ENCODE measurements around the gene DEDD2.

DEDD2 gene

GRCh38 chr19:42249149-42249750 lies 31.8 kb upstream of the DEDD2 start:
- DNase-seq = peak in 1 of 58 donors; percentile 6

GRCh38 chr19:42248270-42249148 lies 31.0 kb upstream of the DEDD2 start:
- peak in 3 of 58 donors; percentile 7 to 28 (median 17) for DNase-seq

GRCh38 chr19:42247640-42248199 lies 30.2 kb upstream of the DEDD2 start:
- no peak for DNase-seq

GRCh38 chr19:42246922-42247639 lies 29.6 kb upstream of the DEDD2 start:
- no peak for DNase-seq

- DNase-seq = peak in 57 of 58 donors; percentile 39 to 90 (median 81)
These were observed 28.9 kb upstream of the DEDD2 start for GRCh38 chr19:42246143-42246921.

GRCh38 chr19:42245231-42245630 lies 27.8 kb upstream of the DEDD2 start:
- peak in 2 of 58 donors; percentile 19 to 36 for DNase-seq

- peak; percentile 60 to 96 (median 90) for DNase-seq
These were observed 27.1 kb upstream of the DEDD2 start for GRCh38 chr19:42244347-42245220.

GRCh38 chr19:42242512-42243409 lies 25.3 kb upstream of the DEDD2 start, which contains the start of gene GSK3A:
Gene GSK3A (minus strand): TSS chr19:42242602. CDS start chr19:42242465, 137 bp downstream.
- DNase-seq = peak; percentile 93 to 100 (median 99)

GRCh38 chr19:42242069-42242511 lies 24.6 kb upstream of the DEDD2 start:
- DNase-seq = peak in 2 of 58 donors; percentile 46

GRCh38 chr19:42241279-42241678 lies 23.8 kb upstream of the DEDD2 start:
- DNase-seq = no peak

GRCh38 chr19:42239544-42240220 lies 22.2 kb upstream of the DEDD2 start:
- no peak for DNase-seq

GRCh38 chr19:42235181-42235580 lies 17.7 kb upstream of the DEDD2 start:
- DNase-seq = no peak

GRCh38 chr19:42234364-42234763 lies 16.9 kb upstream of the DEDD2 start:
- no peak for DNase-seq

GRCh38 chr19:42233678-42234292 lies 16.3 kb upstream of the DEDD2 start:
- no peak for DNase-seq

- DNase-seq = no peak
These were observed 15.6 kb upstream of the DEDD2 start for GRCh38 chr19:42233106-42233505.

- no peak for DNase-seq
These were observed 15.0 kb upstream of the DEDD2 start for GRCh38 chr19:42232435-42232834.

GRCh38 chr19:42230571-42230970 lies 13.1 kb upstream of the DEDD2 start:
- DNase-seq = no peak

Data from anterior cingulate cortex (tissue), 58 donors.